ENCODE measurements around the gene POU3F2.

Gene POU3F2

GRCh38 chr6:98871057-98871456 lies 36.7 kb downstream of the POU3F2 start:
- Histone ChIP-seq H3K36me3 (ENCODE audit: insufficient read depth, low read length) (peaks cover 23% of the 10 kb centered on the region), H3K27ac (no peak overlapping the region), H3K9ac (ENCODE audit: insufficient read length) (no peak overlapping the region), H3K4me3 (no peak overlapping the region), H3K9me3 (ENCODE audit: low read depth, low read length) (0 out of 2 replicates have a peak, but pooled peaks cover 3% of the 10 kb centered on the region)
- DNase-seq (ENCODE audit: low read depth, low spot score), result no peak
- no peak for TF ChIP-seq FOXP2 (optimal IDR thresholded peaks at IDR 0.05; ENCODE audit: control extremely low read depth, extremely low read length, insufficient read depth)
- TF ChIP-seq POLR2AphosphoS5 (IDR thresholded peaks at IDR 0.05; ENCODE audit: borderline replicate concordance, low read depth, low read length), result no peak
- TF ChIP-seq EZH2 (IDR thresholded peaks at IDR 0.05), result no peak

- H3K9ac ChIP-seq (ENCODE audit: insufficient read length), result no peak overlapping the region
- H3K9me3 ChIP-seq (ENCODE audit: low read depth, low read length), result 0 out of 2 replicates have a peak, but pooled peaks cover 3% of the 10 kb centered on the region
- H3K4me3 ChIP-seq, result no peak overlapping the region
- peaks cover 19% of the 10 kb centered on the region for H3K36me3 ChIP-seq (ENCODE audit: insufficient read depth, low read length)
- DNase-seq (ENCODE audit: low read depth, low spot score), result no peak
- no peak for TF ChIP-seq EZH2 (IDR thresholded peaks at IDR 0.05)
- TF ChIP-seq FOXP2 (optimal IDR thresholded peaks at IDR 0.05; ENCODE audit: control extremely low read depth, extremely low read length, insufficient read depth), result no peak
- TF ChIP-seq POLR2AphosphoS5 (IDR thresholded peaks at IDR 0.05; ENCODE audit: borderline replicate concordance, low read depth, low read length), result no peak
- H3K27ac ChIP-seq, result no peak overlapping the region
Observed at GRCh38 chr6:98871821-98872220, 37.4 kb downstream of the POU3F2 start.

DNA sequence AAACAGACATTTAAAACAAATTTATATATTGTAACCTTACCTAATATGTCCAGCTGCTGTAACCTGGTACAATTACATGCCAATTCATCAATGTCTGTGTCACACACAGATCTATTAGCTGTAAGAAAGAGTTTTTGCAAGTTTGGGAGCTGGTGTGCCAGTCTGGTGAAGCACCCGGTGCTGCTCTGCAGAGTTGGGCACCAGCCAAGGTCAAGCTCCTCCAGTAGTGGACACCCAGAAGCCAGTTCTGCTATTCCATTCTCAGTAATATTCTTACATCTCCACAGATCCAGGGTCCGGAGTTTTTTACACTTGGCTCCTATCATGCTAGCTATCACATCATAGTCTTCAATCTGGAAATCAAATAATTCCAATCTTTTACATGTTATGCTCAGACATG lies 41.0 kb downstream of the POU3F2 start:
- H3K36me3 ChIP-seq (ENCODE audit: insufficient read depth, low read length), result peaks cover 19% of the 10 kb centered on the region
- H3K27ac ChIP-seq, result no peak overlapping the region
- no peak overlapping the region for H3K9ac ChIP-seq (ENCODE audit: insufficient read length)
- no peak for TF ChIP-seq FOXP2 (optimal IDR thresholded peaks at IDR 0.05; ENCODE audit: control extremely low read depth, extremely low read length, insufficient read depth)
- TF ChIP-seq POLR2AphosphoS5 (IDR thresholded peaks at IDR 0.05; ENCODE audit: borderline replicate concordance, low read depth, low read length), result no peak
- TF ChIP-seq EZH2 (IDR thresholded peaks at IDR 0.05), result no peak
- no peak for DNase-seq (ENCODE audit: low read depth, low spot score)
- no peak overlapping the region for H3K4me3 ChIP-seq
- H3K9me3 ChIP-seq (ENCODE audit: low read depth, low read length), result 0 out of 2 replicates have a peak, but pooled peaks cover 3% of the 10 kb centered on the region

- Histone ChIP-seq H3K27ac (no peak overlapping the region), H3K9ac (ENCODE audit: insufficient read length) (no peak overlapping the region), H3K9me3 (ENCODE audit: low read depth, low read length) (0 out of 2 replicates have a peak, but pooled peaks cover 3% of the 10 kb centered on the region), H3K36me3 (ENCODE audit: insufficient read depth, low read length) (peaks cover 5% of the 10 kb centered on the region), H3K4me3 (no peak overlapping the region)
- TF ChIP-seq FOXP2 (optimal IDR thresholded peaks at IDR 0.05; ENCODE audit: control extremely low read depth, extremely low read length, insufficient read depth), result no peak
- DNase-seq (ENCODE audit: low read depth, low spot score), result no peak
Observed at GRCh38 chr6:98877250-98877649, 42.9 kb downstream of the POU3F2 start.

DNA sequence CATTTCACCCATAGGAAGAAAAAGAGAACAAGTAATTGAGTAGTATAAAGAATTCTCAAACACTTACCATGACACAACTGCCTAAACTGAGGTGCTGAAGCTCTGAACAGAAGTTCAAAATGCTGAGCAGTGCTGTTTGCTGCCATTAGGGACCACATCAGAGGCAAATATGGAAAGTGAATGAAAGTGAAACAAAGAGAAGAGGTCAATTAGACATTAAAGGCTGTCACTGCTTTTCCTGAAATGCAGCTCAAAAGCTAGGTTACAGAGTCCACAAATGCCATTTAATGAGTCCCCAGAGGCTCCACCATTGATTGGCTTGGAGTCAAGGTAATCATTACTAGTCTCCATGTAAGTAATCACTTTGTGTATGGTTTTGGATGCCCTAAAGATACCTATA lies 46.1 kb downstream of the POU3F2 start:
- no peak overlapping the region for H3K9ac ChIP-seq (ENCODE audit: insufficient read length)
- no peak for TF ChIP-seq FOXP2 (optimal IDR thresholded peaks at IDR 0.05; ENCODE audit: control extremely low read depth, extremely low read length, insufficient read depth)
- TF ChIP-seq EZH2 (IDR thresholded peaks at IDR 0.05), result no peak
- no peak for TF ChIP-seq POLR2AphosphoS5 (IDR thresholded peaks at IDR 0.05; ENCODE audit: borderline replicate concordance, low read depth, low read length)
- no peak for DNase-seq (ENCODE audit: low read depth, low spot score)
- no peaks in the 10 kb centered on the region for H3K9me3 ChIP-seq (ENCODE audit: low read depth, low read length)
- no peak overlapping the region for H3K4me3 ChIP-seq
- no peak overlapping the region for H3K27ac ChIP-seq
- no peaks in the 10 kb centered on the region; the same call in none of the 2 replicates for H3K36me3 ChIP-seq (ENCODE audit: insufficient read depth, low read length)

GRCh38 chr6:98885330-98885729 lies 51.0 kb downstream of the POU3F2 start:
- no peak for DNase-seq (ENCODE audit: low read depth, low spot score)
- Histone ChIP-seq H3K36me3 (ENCODE audit: insufficient read depth, low read length) (peaks cover 22% of the 10 kb centered on the region), H3K27ac (no peak overlapping the region), H3K9me3 (ENCODE audit: low read depth, low read length) (no peaks in the 10 kb centered on the region), H3K9ac (ENCODE audit: insufficient read length) (no peak overlapping the region), H3K4me3 (no peak overlapping the region)
- TF ChIP-seq EZH2 (IDR thresholded peaks at IDR 0.05), result no peak
- no peak for TF ChIP-seq POLR2AphosphoS5 (IDR thresholded peaks at IDR 0.05; ENCODE audit: borderline replicate concordance, low read depth, low read length)
- TF ChIP-seq FOXP2 (optimal IDR thresholded peaks at IDR 0.05; ENCODE audit: control extremely low read depth, extremely low read length, insufficient read depth), result no peak

- no peak for TF ChIP-seq FOXP2 (optimal IDR thresholded peaks at IDR 0.05; ENCODE audit: control extremely low read depth, extremely low read length, insufficient read depth)
- TF ChIP-seq EZH2 (IDR thresholded peaks at IDR 0.05), result no peak
- TF ChIP-seq POLR2AphosphoS5 (IDR thresholded peaks at IDR 0.05; ENCODE audit: borderline replicate concordance, low read depth, low read length), result no peak
- no peaks in the 10 kb centered on the region for H3K9me3 ChIP-seq (ENCODE audit: low read depth, low read length)
- peaks cover 24% of the 10 kb centered on the region for H3K36me3 ChIP-seq (ENCODE audit: insufficient read depth, low read length)
- no peak for DNase-seq (ENCODE audit: low read depth, low spot score)
- H3K9ac ChIP-seq (ENCODE audit: insufficient read length), result no peak overlapping the region
- H3K27ac ChIP-seq, result no peak overlapping the region
- no peak overlapping the region for H3K4me3 ChIP-seq
Observed at GRCh38 chr6:98887650-98888049, 53.3 kb downstream of the POU3F2 start.

Data from SK-N-MC (cell line).